Muscle layer of duodenum (tissue), 2 donors: ENCODE measurements around the gene TTLL5.

Experiments
- H3K27ac ChIP-seq: one replicate; pipeline ENCODE4 v1.7.0; 2013; ENCODE audit warnings: mild to moderate bottlenecking, low read length
- H3K27me3 ChIP-seq: one replicate; pipeline ENCODE4 v1.7.0; 2013; ENCODE audit warnings: low read depth, mild to moderate bottlenecking, control low read depth, low read length
- H3K36me3 ChIP-seq, 2 donors: one replicate each; pipeline ENCODE4 v1.7.0; 2013; ENCODE audit warnings: low read length in 2 of 2, control low read depth in 1 of 2, mild to moderate bottlenecking in 1 of 2; ENCODE audit not compliant: insufficient read depth in 2 of 2, control insufficient read depth in 1 of 2
- H3K4me1 ChIP-seq, 2 donors: one replicate each; pipeline ENCODE4 v1.7.0; 2013; ENCODE audit warnings: low read length in 2 of 2, mild to moderate bottlenecking in 2 of 2, control low read depth in 1 of 2, moderate library complexity in 1 of 2; ENCODE audit not compliant: insufficient read depth in 2 of 2, control insufficient read depth in 1 of 2
- H3K4me3 ChIP-seq, 2 donors: one replicate each; pipeline ENCODE4 v1.7.0; 2013; ENCODE audit warnings: low read length in 2 of 2, low read depth in 1 of 2, mild to moderate bottlenecking in 1 of 2
- H3K9me3 ChIP-seq, 2 donors: one replicate each; pipeline ENCODE4 v1.7.0; 2013; ENCODE audit warnings: low read length in 2 of 2, control low read depth in 1 of 2, mild to moderate bottlenecking in 1 of 2; ENCODE audit not compliant: control insufficient read depth in 1 of 2
- donor health status: healthy.

Gene TTLL5

GRCh38 chr14:75976826-75977581 is 316.0 kb downstream of the TTLL5 start:
- peaks cover 10 to 15% of the 10 kb centered on the region in 2 donors for H3K4me1 ChIP-seq
- no peak overlapping the region for H3K27ac ChIP-seq
- H3K9me3 ChIP-seq, result no peaks in the 10 kb centered on the region

GRCh38 chr14:75977582-75977943 is 316.5 kb downstream of the TTLL5 start:
- no peak overlapping the region for H3K27ac ChIP-seq
- no peaks in the 10 kb centered on the region for H3K9me3 ChIP-seq

More at GRCh38 chr14:75976826-75977581, 316.0 kb downstream of the TTLL5 start:
- no peak overlapping the region for H3K4me3 ChIP-seq
- no peaks in the 10 kb centered on the region for H3K27me3 ChIP-seq
- no peaks in the 10 kb centered on the region for H3K36me3 ChIP-seq

GRCh38 chr14:75978249-75978731 is 317.2 kb downstream of the TTLL5 start:
- Histone ChIP-seq H3K36me3 (no peaks in the 10 kb centered on the region), H3K4me1 (peaks cover 10 to 15% of the 10 kb centered on the region in 2 donors), H3K27me3 (no peaks in the 10 kb centered on the region), H3K9me3 (no peaks in the 10 kb centered on the region), H3K27ac (no peak overlapping the region), H3K4me3 (peak overlapping the region in 1 of 2 donors; percentile 77)

More at GRCh38 chr14:75977582-75977943, 316.5 kb downstream of the TTLL5 start:
- Histone ChIP-seq H3K36me3 (no peaks in the 10 kb centered on the region), H3K27me3 (no peaks in the 10 kb centered on the region), H3K4me3 (no peak overlapping the region), H3K4me1 (peaks cover 10 to 15% of the 10 kb centered on the region in 2 donors)

GRCh38 chr14:75979071-75979571 is 318.1 kb downstream of the TTLL5 start:
- H3K27me3 ChIP-seq, result no peaks in the 10 kb centered on the region
- H3K9me3 ChIP-seq, result no peaks in the 10 kb centered on the region
- H3K36me3 ChIP-seq, result no peaks in the 10 kb centered on the region
- H3K27ac ChIP-seq, result no peak overlapping the region
- H3K4me1 ChIP-seq, result peaks cover 10 to 15% of the 10 kb centered on the region in 2 donors
- H3K4me3 ChIP-seq, result peak overlapping the region; percentile 69 to 77

- Histone ChIP-seq H3K4me3 (peak overlapping the region; percentile 69 to 77), H3K36me3 (no peaks in the 10 kb centered on the region), H3K27me3 (no peaks in the 10 kb centered on the region), H3K27ac (peak overlapping the region; percentile 8), H3K4me1 (peaks cover 10 to 16% of the 10 kb centered on the region in 2 donors), H3K9me3 (no peaks in the 10 kb centered on the region)
Measured at GRCh38 chr14:75979648-75980565, 318.9 kb downstream of the TTLL5 start.

GRCh38 chr14:75980856-75981255 is 319.8 kb downstream of the TTLL5 start:
- H3K36me3 ChIP-seq, result peaks cover 0 to 2% of the 10 kb centered on the region in 2 donors
- peak overlapping the region; percentile 69 to 77 for H3K4me3 ChIP-seq
- no peaks in the 10 kb centered on the region for H3K9me3 ChIP-seq
- H3K4me1 ChIP-seq, result peaks cover 10 to 21% of the 10 kb centered on the region in 2 donors
- H3K27me3 ChIP-seq, result no peaks in the 10 kb centered on the region
- peak overlapping the region; percentile 85 for H3K27ac ChIP-seq

GRCh38 chr14:75981426-75982265 is 320.6 kb downstream of the TTLL5 start, which contains the start of gene TGFB3:
Gene TGFB3 (minus strand): TSS chr14:75981995. CDS start chr14:75980893, 1,102 bp downstream.
- peak within 1 kb of the TSS; percentile 69 to 77 for H3K4me3 ChIP-seq
- H3K9me3 ChIP-seq, result no peaks in the 10 kb centered on the region
- peak within 1 kb of the TSS; percentile 85 for H3K27ac ChIP-seq
- peaks cover 0 to 2% of the 10 kb centered on the region in 2 donors for H3K36me3 ChIP-seq
- peaks cover 14 to 23% of the 10 kb centered on the region in 2 donors for H3K4me1 ChIP-seq
- H3K27me3 ChIP-seq, result no peaks in the 10 kb centered on the region

- Histone ChIP-seq H3K36me3 (peaks cover 0 to 2% of the 10 kb centered on the region in 2 donors), H3K4me3 (peak overlapping the region; percentile 69 to 77), H3K4me1 (peaks cover 16 to 29% of the 10 kb centered on the region in 2 donors), H3K27me3 (no peaks in the 10 kb centered on the region), H3K27ac (peak overlapping the region; percentile 85), H3K9me3 (no peaks in the 10 kb centered on the region)
Measured at GRCh38 chr14:75982266-75983018, 321.4 kb downstream of the TTLL5 start.

- no peaks in the 10 kb centered on the region for H3K9me3 ChIP-seq
- peak overlapping the region; percentile 60 for H3K27ac ChIP-seq
- no peaks in the 10 kb centered on the region for H3K27me3 ChIP-seq
- peaks cover 0 to 2% of the 10 kb centered on the region in 2 donors for H3K36me3 ChIP-seq
- H3K4me3 ChIP-seq, result peak overlapping the region; percentile 41 to 77
- peaks cover 16 to 29% of the 10 kb centered on the region in 2 donors for H3K4me1 ChIP-seq
Measured at GRCh38 chr14:75983019-75983358, 321.9 kb downstream of the TTLL5 start.

GRCh38 chr14:75984674-75985073 is 323.6 kb downstream of the TTLL5 start:
- H3K27me3 ChIP-seq, result no peaks in the 10 kb centered on the region
- no peaks in the 10 kb centered on the region for H3K9me3 ChIP-seq
- no peak overlapping the region for H3K27ac ChIP-seq
- peaks cover 10 to 29% of the 10 kb centered on the region in 2 donors for H3K4me1 ChIP-seq
- H3K4me3 ChIP-seq, result no peak overlapping the region
- peaks cover 0 to 8% of the 10 kb centered on the region in 2 donors for H3K36me3 ChIP-seq
